ENCODE results near the gene GIMAP5. TPM values are rescaled to one million over a fixed set of nuclear protein-coding genes. Genes with fewer than 3 reads are reported as not detected.

GIMAP5 gene
- total RNA-seq, 1 donor from 2014 or later, result 21.4 TPM

GRCh38 chr7:150733482-150734095 is 3.6 kb upstream of the GIMAP5 start:
- H3K27ac ChIP-seq (ENCODE audit: low read depth, low read length), result no peak overlapping the region
- no peaks in the 10 kb centered on the region for H3K27me3 ChIP-seq (ENCODE audit: control insufficient read depth in 3 of 3, insufficient read depth in 3 of 3, low read length in 3 of 3)
- no peak overlapping the region for H3K9ac ChIP-seq (ENCODE audit: low read depth in 1 of 3, low read length in 3 of 3)
- H3K4me1 ChIP-seq (ENCODE audit: control insufficient read depth in 3 of 3, insufficient read depth in 3 of 3, low read length in 3 of 3), result peaks cover 0 to 3% (median 3%) of the 10 kb centered on the region in 3 donors
- H3K36me3 ChIP-seq (ENCODE audit: control insufficient read depth in 3 of 3, insufficient read depth in 3 of 3, low read length in 3 of 3), result no peaks in the 10 kb centered on the region
- no peaks in the 10 kb centered on the region for H3K9me3 ChIP-seq (ENCODE audit: control insufficient read depth in 3 of 3, low read length in 3 of 3)
- no peak overlapping the region for H3K4me3 ChIP-seq (ENCODE audit: low read length in 3 of 3)

DNA sequence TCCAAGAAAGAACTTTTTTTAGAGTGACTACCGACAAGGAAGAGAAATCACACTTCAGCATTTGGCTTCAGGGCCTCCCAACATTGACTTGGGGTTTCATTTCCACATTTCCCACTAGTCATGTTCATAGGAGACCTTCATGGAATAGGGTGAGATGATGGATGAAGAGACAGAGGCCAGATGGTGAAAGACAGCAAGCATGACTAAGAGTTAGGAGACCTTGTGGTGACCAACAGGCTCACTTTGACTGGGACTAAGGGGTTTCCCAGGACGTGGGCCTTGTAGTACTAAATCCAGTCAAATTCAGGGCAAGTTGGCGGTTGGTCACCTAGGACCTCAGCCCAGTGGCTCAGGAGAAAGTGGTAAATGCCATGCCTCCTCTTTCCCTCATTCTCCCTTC is 3.0 kb upstream of the GIMAP5 start:
- no peak overlapping the region for H3K4me3 ChIP-seq (ENCODE audit: low read length in 3 of 3)
- peaks cover 0 to 3% (median 3%) of the 10 kb centered on the region in 3 donors for H3K4me1 ChIP-seq (ENCODE audit: control insufficient read depth in 3 of 3, insufficient read depth in 3 of 3, low read length in 3 of 3)
- H3K36me3 ChIP-seq (ENCODE audit: control insufficient read depth in 3 of 3, insufficient read depth in 3 of 3, low read length in 3 of 3), result no peaks in the 10 kb centered on the region
- H3K27ac ChIP-seq (ENCODE audit: low read depth, low read length), result no peak overlapping the region
- no peaks in the 10 kb centered on the region for H3K9me3 ChIP-seq (ENCODE audit: control insufficient read depth in 3 of 3, low read length in 3 of 3)
- no peaks in the 10 kb centered on the region for H3K27me3 ChIP-seq (ENCODE audit: control insufficient read depth in 3 of 3, insufficient read depth in 3 of 3, low read length in 3 of 3)
- no peak overlapping the region for H3K9ac ChIP-seq (ENCODE audit: low read depth in 1 of 3, low read length in 3 of 3)

- Histone ChIP-seq H3K27ac (ENCODE audit: low read depth, low read length) (no peak overlapping the region), H3K9ac (ENCODE audit: low read depth in 1 of 3, low read length in 3 of 3) (no peak overlapping the region)
Measured at GRCh38 chr7:150735596-150736358, 1.4 kb upstream of the GIMAP5 start.

DNA sequence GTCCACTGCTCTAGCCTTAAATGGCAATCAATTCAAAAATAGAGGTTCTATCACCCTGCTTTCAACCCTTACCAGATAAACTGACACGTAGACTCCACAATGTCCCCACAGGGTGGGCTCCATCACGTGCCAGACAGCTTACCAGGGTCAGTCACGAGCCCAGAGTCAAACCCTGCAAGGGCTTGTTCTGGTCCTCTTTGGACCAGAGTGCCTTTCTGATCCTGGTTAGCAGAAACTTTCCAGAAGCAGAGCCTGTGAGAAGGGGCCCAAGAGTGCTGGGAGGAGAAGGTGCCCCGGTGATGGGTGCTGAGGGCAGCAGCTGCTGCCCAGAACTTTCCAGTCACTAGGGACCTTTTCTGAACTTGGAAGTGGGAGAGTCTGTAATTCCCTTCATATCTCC is 354 bp upstream of the GIMAP5 start:
- Histone ChIP-seq H3K9ac (ENCODE audit: low read depth in 1 of 3, low read length in 3 of 3) (peak overlapping the region in 1 of 3 donors; percentile 78), H3K36me3 (ENCODE audit: control insufficient read depth in 3 of 3, insufficient read depth in 3 of 3, low read length in 3 of 3) (peaks cover 0 to 3% (median 0%) of the 10 kb centered on the region in 3 donors), H3K9me3 (ENCODE audit: control insufficient read depth in 3 of 3, low read length in 3 of 3) (no peaks in the 10 kb centered on the region), H3K27me3 (ENCODE audit: control insufficient read depth in 3 of 3, insufficient read depth in 3 of 3, low read length in 3 of 3) (no peaks in the 10 kb centered on the region), H3K4me3 (ENCODE audit: low read length in 3 of 3) (peak overlapping the region; percentile 63 to 73 (median 72)), H3K27ac (ENCODE audit: low read depth, low read length) (peak overlapping the region; percentile 69), H3K4me1 (ENCODE audit: control insufficient read depth in 3 of 3, insufficient read depth in 3 of 3, low read length in 3 of 3) (peaks cover 3 to 7% (median 3%) of the 10 kb centered on the region in 3 donors)

More at GRCh38 chr7:150735596-150736358, 1.4 kb upstream of the GIMAP5 start:
- no peak overlapping the region for H3K4me3 ChIP-seq (ENCODE audit: low read length in 3 of 3)
- peaks cover 3% of the 10 kb centered on the region in 3 donors for H3K4me1 ChIP-seq (ENCODE audit: control insufficient read depth in 3 of 3, insufficient read depth in 3 of 3, low read length in 3 of 3)
- H3K9me3 ChIP-seq (ENCODE audit: control insufficient read depth in 3 of 3, low read length in 3 of 3), result no peaks in the 10 kb centered on the region
- no peaks in the 10 kb centered on the region for H3K27me3 ChIP-seq (ENCODE audit: control insufficient read depth in 3 of 3, insufficient read depth in 3 of 3, low read length in 3 of 3)
- peaks cover 0 to 1% (median 0%) of the 10 kb centered on the region in 3 donors for H3K36me3 ChIP-seq (ENCODE audit: control insufficient read depth in 3 of 3, insufficient read depth in 3 of 3, low read length in 3 of 3)

GRCh38 chr7:150738092-150738491 is 874 bp downstream of the GIMAP5 start:
- peaks cover 8 to 18% (median 12%) of the 10 kb centered on the region in 3 donors for H3K4me1 ChIP-seq (ENCODE audit: control insufficient read depth in 3 of 3, insufficient read depth in 3 of 3, low read length in 3 of 3)
- H3K9ac ChIP-seq (ENCODE audit: low read depth in 1 of 3, low read length in 3 of 3), result peak overlapping the region; percentile 52 to 78 (median 65)
- peak overlapping the region; percentile 69 for H3K27ac ChIP-seq (ENCODE audit: low read depth, low read length)
- no peaks in the 10 kb centered on the region for H3K27me3 ChIP-seq (ENCODE audit: control insufficient read depth in 3 of 3, insufficient read depth in 3 of 3, low read length in 3 of 3)
- no peaks in the 10 kb centered on the region for H3K9me3 ChIP-seq (ENCODE audit: control insufficient read depth in 3 of 3, low read length in 3 of 3)
- H3K36me3 ChIP-seq (ENCODE audit: control insufficient read depth in 3 of 3, insufficient read depth in 3 of 3, low read length in 3 of 3), result peaks cover 0 to 5% (median 2%) of the 10 kb centered on the region in 3 donors
- peak overlapping the region; percentile 63 to 73 (median 72) for H3K4me3 ChIP-seq (ENCODE audit: low read length in 3 of 3)

- no peaks in the 10 kb centered on the region for H3K27me3 ChIP-seq (ENCODE audit: control insufficient read depth in 3 of 3, insufficient read depth in 3 of 3, low read length in 3 of 3)
- H3K27ac ChIP-seq (ENCODE audit: low read depth, low read length), result peak overlapping the region; percentile 69
- peaks cover 8 to 21% (median 14%) of the 10 kb centered on the region in 3 donors for H3K4me1 ChIP-seq (ENCODE audit: control insufficient read depth in 3 of 3, insufficient read depth in 3 of 3, low read length in 3 of 3)
- no peaks in the 10 kb centered on the region for H3K9me3 ChIP-seq (ENCODE audit: control insufficient read depth in 3 of 3, low read length in 3 of 3)
- peak overlapping the region; percentile 63 to 73 (median 72) for H3K4me3 ChIP-seq (ENCODE audit: low read length in 3 of 3)
- peaks cover 0 to 5% (median 2%) of the 10 kb centered on the region in 3 donors for H3K36me3 ChIP-seq (ENCODE audit: control insufficient read depth in 3 of 3, insufficient read depth in 3 of 3, low read length in 3 of 3)
- peak overlapping the region; percentile 35 to 78 (median 52) for H3K9ac ChIP-seq (ENCODE audit: low read depth in 1 of 3, low read length in 3 of 3)
Measured at GRCh38 chr7:150738591-150739001, 1.4 kb downstream of the GIMAP5 start.

GRCh38 chr7:150739033-150739432 is 1.8 kb downstream of the GIMAP5 start:
- Histone ChIP-seq H3K9me3 (ENCODE audit: control insufficient read depth in 3 of 3, low read length in 3 of 3) (no peaks in the 10 kb centered on the region), H3K27me3 (ENCODE audit: control insufficient read depth in 3 of 3, insufficient read depth in 3 of 3, low read length in 3 of 3) (no peaks in the 10 kb centered on the region), H3K4me3 (ENCODE audit: low read length in 3 of 3) (peak overlapping the region in 2 of 3 donors; percentile 63 to 72), H3K27ac (ENCODE audit: low read depth, low read length) (peak overlapping the region; percentile 69), H3K4me1 (ENCODE audit: control insufficient read depth in 3 of 3, insufficient read depth in 3 of 3, low read length in 3 of 3) (peaks cover 8 to 21% (median 14%) of the 10 kb centered on the region in 3 donors), H3K36me3 (ENCODE audit: control insufficient read depth in 3 of 3, insufficient read depth in 3 of 3, low read length in 3 of 3) (peaks cover 0 to 5% (median 2%) of the 10 kb centered on the region in 3 donors), H3K9ac (ENCODE audit: low read depth in 1 of 3, low read length in 3 of 3) (peak overlapping the region in 1 of 3 donors; percentile 78)

DNA sequence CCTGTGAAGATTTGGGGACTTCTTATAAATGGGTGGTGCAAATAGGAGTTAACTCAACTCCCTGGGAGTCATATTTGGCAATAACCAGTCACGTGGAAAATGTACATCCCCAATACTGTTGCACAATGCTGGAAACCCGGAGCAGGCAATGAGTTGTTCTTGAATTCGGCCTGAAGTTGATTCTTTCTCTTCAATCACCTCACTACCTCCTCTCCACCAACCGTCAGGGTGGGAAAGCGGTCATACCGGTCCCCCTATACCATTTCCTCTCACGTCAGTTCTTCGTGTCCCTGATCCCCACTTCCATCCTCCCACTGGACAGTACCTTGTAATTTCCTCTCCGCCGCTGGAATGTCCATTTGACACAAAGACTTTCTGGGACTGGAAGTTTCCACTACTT is 2.8 kb downstream of the GIMAP5 start:
- H3K9me3 ChIP-seq (ENCODE audit: control insufficient read depth in 3 of 3, low read length in 3 of 3), result no peaks in the 10 kb centered on the region
- H3K27me3 ChIP-seq (ENCODE audit: control insufficient read depth in 3 of 3, insufficient read depth in 3 of 3, low read length in 3 of 3), result no peaks in the 10 kb centered on the region
- H3K9ac ChIP-seq (ENCODE audit: low read depth in 1 of 3, low read length in 3 of 3), result no peak overlapping the region
- peaks cover 0 to 5% (median 2%) of the 10 kb centered on the region in 3 donors for H3K36me3 ChIP-seq (ENCODE audit: control insufficient read depth in 3 of 3, insufficient read depth in 3 of 3, low read length in 3 of 3)
- H3K4me1 ChIP-seq (ENCODE audit: control insufficient read depth in 3 of 3, insufficient read depth in 3 of 3, low read length in 3 of 3), result peaks cover 8 to 21% (median 14%) of the 10 kb centered on the region in 3 donors
- H3K27ac ChIP-seq (ENCODE audit: low read depth, low read length), result peak overlapping the region; percentile 69
- H3K4me3 ChIP-seq (ENCODE audit: low read length in 3 of 3), result peak overlapping the region; percentile 1 to 72 (median 25)

- Histone ChIP-seq H3K4me3 (ENCODE audit: low read length in 3 of 3) (no peak overlapping the region), H3K9ac (ENCODE audit: low read depth in 1 of 3, low read length in 3 of 3) (no peak overlapping the region), H3K27me3 (ENCODE audit: control insufficient read depth in 3 of 3, insufficient read depth in 3 of 3, low read length in 3 of 3) (peaks cover 0 to 3% (median 0%) of the 10 kb centered on the region in 3 donors), H3K4me1 (ENCODE audit: control insufficient read depth in 3 of 3, insufficient read depth in 3 of 3, low read length in 3 of 3) (peaks cover 8 to 18% (median 11%) of the 10 kb centered on the region in 3 donors), H3K9me3 (ENCODE audit: control insufficient read depth in 3 of 3, low read length in 3 of 3) (no peaks in the 10 kb centered on the region), H3K27ac (ENCODE audit: low read depth, low read length) (no peak overlapping the region), H3K36me3 (ENCODE audit: control insufficient read depth in 3 of 3, insufficient read depth in 3 of 3, low read length in 3 of 3) (peaks cover 0 to 5% (median 2%) of the 10 kb centered on the region in 3 donors)
Measured at GRCh38 chr7:150742286-150742968, 5.2 kb downstream of the GIMAP5 start.

Data from skeletal muscle tissue (tissue), 4 donors.